A673 (cell line): ENCODE results near the gene TTI1. TPM values are rescaled to one million over a fixed set of nuclear protein-coding genes. Genes with fewer than 3 reads are reported as not detected.

ENCODE experiments used
- BruUV-seq: library from RNA; stranded (reverse); fragments of 400-500 nt; replicated peaks from 2 replicates; lab custom pipeline; 2021; lab: Mats Ljungman, UMichigan
- CTCF ChIA-PET: fragments of 300-600 bp; sonication (Branson Sonifier 250); formaldehyde crosslinking; loops from one replicate; lab custom pipeline; 2022; ENCODE audit warnings: antibody characterized with exemption; lab: Charles Lee
- POLR2A ChIA-PET: fragments of 300-600 bp; sonication (Branson Sonifier 250); formaldehyde crosslinking; loops from one replicate; lab custom pipeline; 2022; ENCODE audit warnings: antibody characterized with exemption; ENCODE audit not compliant: low non-redundant PET; lab: Charles Lee
- DNase-seq: peaks from one replicate; pipeline ENCODE4 v3.0.0-alpha.2; 2015; ENCODE audit warnings: low spot score
- H3K27ac ChIP-seq: fragments of 200-600 bp; sonication (generic); 2 replicates; pipeline ENCODE4 v1.5.1; 2016; ENCODE audit warnings: mixed run types, low read depth, mild to moderate bottlenecking, mixed read lengths, antibody characterized with exemption, low read length; ENCODE audit not compliant: poor library complexity, severe bottlenecking
- H3K27me3 ChIP-seq: fragments of 200-600 bp; sonication (generic); replicated peaks from 2 replicates; pipeline ENCODE4 v1.6.1; 2017; ENCODE audit warnings: mixed run types, low read depth, mild to moderate bottlenecking, mixed read lengths, antibody characterized with exemption, low read length; ENCODE audit not compliant: insufficient read depth, poor library complexity
- H3K36me3 ChIP-seq: fragments of 200-600 bp; sonication (generic); 2 replicates; pipeline ENCODE4 v1.6.1; 2016; ENCODE audit warnings: mixed run types, mild to moderate bottlenecking, mixed read lengths, antibody characterized with exemption, low read length; ENCODE audit not compliant: insufficient read depth, poor library complexity, severe bottlenecking
- H3K4me1 ChIP-seq: fragments of 200-600 bp; sonication (generic); 2 replicates; pipeline ENCODE4 v1.6.1; 2017; ENCODE audit warnings: mixed run types, mild to moderate bottlenecking, mixed read lengths, antibody characterized with exemption, low read length; ENCODE audit not compliant: insufficient read depth, poor library complexity, severe bottlenecking
- H3K4me3 ChIP-seq: fragments of 200-600 bp; sonication (generic); 2 replicates; pipeline ENCODE4 v1.5.1; 2016; ENCODE audit warnings: low read depth, mixed run types, mild to moderate bottlenecking, mixed read lengths, low read length; ENCODE audit not compliant: poor library complexity, severe bottlenecking
- H3K9me3 ChIP-seq: fragments of 200-600 bp; sonication (generic); 2 replicates; pipeline ENCODE4 v1.6.1; 2016; ENCODE audit warnings: mixed run types, low read depth, mild to moderate bottlenecking, mixed read lengths, antibody characterized with exemption, low read length; ENCODE audit not compliant: poor library complexity, severe bottlenecking
- EZH2 ChIP-seq: fragments of 200-600 bp; sonication (generic); IDR thresholded peaks from 2 replicates; pipeline ENCODE4 v1.6.1; 2017; ENCODE audit warnings: borderline replicate concordance, low read depth, mild to moderate bottlenecking, mixed read lengths, antibody characterized with exemption, low read length; ENCODE audit not compliant: poor library complexity, severe bottlenecking
- intact Hi-C: fragments of 100-400 bp; cut with micrococcal nuclease; formaldehyde crosslinking; loops from one replicate; pipeline ENCODE4 v1.10.0; 2022; ENCODE audit not compliant: unreplicated experiment
- total RNA-seq: library from RNA; stranded (reverse); gene quantifications from 2 replicates; pipeline ENCODE4 v1.2.3, GENCODE V29; 2021
- TF ChIP-seq, protein P1 (sequence below): fragments of 300-800, 200-600 bp; sonication (generic); conservative IDR thresholded peaks from 2 replicates; pipeline ENCODE4 v1.5.1; 2017; ENCODE audit warnings: low read depth, mild to moderate bottlenecking, antibody characterized with exemption, low read length, moderate library complexity, mixed read lengths

Gene TTI1
- total RNA-seq, 1 experiment from 2014 or later: 40.3 TPM

DNA sequence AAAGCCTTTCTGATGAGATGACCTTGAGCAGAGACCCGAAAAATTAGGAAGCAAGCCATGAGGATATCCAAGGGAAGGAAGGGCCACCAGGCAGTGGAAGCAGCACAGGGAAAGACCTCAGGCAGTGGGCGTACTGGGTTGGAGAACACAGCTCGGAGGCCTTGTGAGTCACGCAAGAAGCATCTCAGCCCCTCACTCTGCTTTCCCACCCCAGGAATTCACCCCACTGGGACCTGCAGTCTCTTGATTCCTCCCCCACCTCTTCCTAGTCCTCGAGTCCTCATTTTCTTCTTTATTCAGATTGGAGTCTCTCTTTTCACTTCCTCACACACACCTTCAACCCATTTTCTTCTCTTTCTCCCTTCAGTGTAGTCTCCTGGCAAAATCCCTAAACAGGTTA is 27.3 kb upstream of the TTI1 start:
- BruUV-seq: no TSS peak
- CTCF ChIA-PET: interaction anchor here (0.6 kb wide), 1 partner anchor 157 kb away, joined by 4 read pairs; no protein-coding TSS in a partner anchor
- Histone ChIP-seq H3K4me3 (no peak overlapping the region), H3K4me1 (no peaks in the 10 kb centered on the region), H3K9me3 (no peaks in the 10 kb centered on the region), H3K27ac (no peak overlapping the region), H3K36me3 (peaks cover 74% of the 10 kb centered on the region), H3K27me3 (no peaks in the 10 kb centered on the region)
- POLR2A ChIA-PET: no interaction called here
- DNase-seq: peak; percentile 15
- TF ChIP-seq, protein P1, sequence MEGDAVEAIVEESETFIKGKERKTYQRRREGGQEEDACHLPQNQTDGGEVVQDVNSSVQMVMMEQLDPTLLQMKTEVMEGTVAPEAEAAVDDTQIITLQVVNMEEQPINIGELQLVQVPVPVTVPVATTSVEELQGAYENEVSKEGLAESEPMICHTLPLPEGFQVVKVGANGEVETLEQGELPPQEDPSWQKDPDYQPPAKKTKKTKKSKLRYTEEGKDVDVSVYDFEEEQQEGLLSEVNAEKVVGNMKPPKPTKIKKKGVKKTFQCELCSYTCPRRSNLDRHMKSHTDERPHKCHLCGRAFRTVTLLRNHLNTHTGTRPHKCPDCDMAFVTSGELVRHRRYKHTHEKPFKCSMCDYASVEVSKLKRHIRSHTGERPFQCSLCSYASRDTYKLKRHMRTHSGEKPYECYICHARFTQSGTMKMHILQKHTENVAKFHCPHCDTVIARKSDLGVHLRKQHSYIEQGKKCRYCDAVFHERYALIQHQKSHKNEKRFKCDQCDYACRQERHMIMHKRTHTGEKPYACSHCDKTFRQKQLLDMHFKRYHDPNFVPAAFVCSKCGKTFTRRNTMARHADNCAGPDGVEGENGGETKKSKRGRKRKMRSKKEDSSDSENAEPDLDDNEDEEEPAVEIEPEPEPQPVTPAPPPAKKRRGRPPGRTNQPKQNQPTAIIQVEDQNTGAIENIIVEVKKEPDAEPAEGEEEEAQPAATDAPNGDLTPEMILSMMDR: no peak
- TF ChIP-seq EZH2: no peak
- intact Hi-C loops: no loop called here

DNA sequence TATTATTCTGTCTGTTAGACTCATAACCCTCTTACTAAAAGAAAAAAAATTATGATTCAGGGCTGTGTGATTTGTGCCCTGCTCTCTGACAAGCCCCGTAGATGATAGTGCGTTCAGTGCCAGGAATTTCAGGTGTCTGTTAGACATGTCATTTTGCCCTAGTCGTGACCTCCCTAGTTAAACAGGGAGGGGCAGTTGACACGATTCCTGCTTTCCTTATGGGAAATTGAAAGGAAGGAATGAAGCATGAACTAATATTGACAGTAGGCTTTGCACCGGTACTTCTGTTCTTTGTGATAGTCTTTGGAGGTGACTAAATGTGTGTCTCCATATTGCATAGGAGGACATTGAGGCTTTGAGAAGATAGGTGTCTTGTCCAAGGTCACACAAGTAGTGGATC is 26.6 kb upstream of the TTI1 start:
- Histone ChIP-seq H3K27ac (no peak overlapping the region), H3K4me3 (no peak overlapping the region), H3K27me3 (no peaks in the 10 kb centered on the region), H3K36me3 (peaks cover 68% of the 10 kb centered on the region), H3K4me1 (no peaks in the 10 kb centered on the region), H3K9me3 (no peaks in the 10 kb centered on the region)
- intact Hi-C loops: no loop called here
- no peak for DNase-seq
- ChIA-PET POLR2A (no interaction called here), CTCF (no interaction called here)
- TF ChIP-seq, protein P1: no peak
- no peak for TF ChIP-seq EZH2
- no TSS peak for BruUV-seq

DNA sequence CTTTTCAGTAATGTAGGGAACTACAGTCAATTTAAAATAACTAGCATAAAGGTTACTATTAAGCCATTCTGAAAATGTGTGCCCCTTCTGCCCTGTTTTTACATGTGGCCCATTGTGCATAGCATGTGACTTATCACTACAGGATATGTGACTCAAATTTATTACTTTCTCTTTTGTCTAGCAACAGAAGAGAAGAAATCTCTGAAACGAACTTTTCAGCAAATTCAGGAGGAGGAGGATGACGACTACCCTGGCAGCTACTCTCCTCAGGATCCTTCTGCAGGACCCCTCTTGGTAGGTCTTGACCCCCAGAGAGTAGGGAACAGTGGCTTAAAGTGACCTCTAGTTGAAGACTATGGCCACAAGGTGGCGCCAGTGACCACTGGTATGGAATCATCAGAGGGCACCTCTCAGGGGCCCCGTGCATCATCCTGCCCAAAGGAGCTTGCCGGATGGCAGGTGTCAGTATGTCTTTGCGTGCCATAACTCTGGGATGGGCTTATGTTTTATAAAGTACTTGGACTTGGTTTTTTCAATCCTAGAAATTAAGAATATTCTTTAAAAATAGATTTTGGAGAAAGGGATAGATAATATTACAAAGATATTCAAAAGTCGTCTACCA is 24.2 kb upstream of the TTI1 start:
- ChIA-PET CTCF (interaction anchor here (0.5 to 1.3 kb wide), 13 partner anchors 9 to 493 kb away, joined by 3 to 17 read pairs (median 5); partner anchors contain the start of gene TTI1), POLR2A (no interaction called here)
- H3K27ac ChIP-seq: no peak overlapping the region

More for the DNA sequence above, 24.2 kb upstream of the TTI1 start:
- peak; percentile 78 for DNase-seq
- TF ChIP-seq, protein P1: peak; percentile 94
- no peak for TF ChIP-seq EZH2
- peaks cover 59% of the 10 kb centered on the region for H3K36me3 ChIP-seq
- intact Hi-C loops: loop anchor here (1.0 kb wide), 2 partner anchors 108 to 165 kb away; partner anchors contain the start of gene TGM2
- no peaks in the 10 kb centered on the region for H3K4me1 ChIP-seq
- H3K4me3 ChIP-seq: no peak overlapping the region
- no peaks in the 10 kb centered on the region for H3K9me3 ChIP-seq
- BruUV-seq: no TSS peak
- H3K27me3 ChIP-seq: no peaks in the 10 kb centered on the region
